HepG2 (cell line): ENCODE results near the gene TMEM97. TPM values are rescaled to one million over a fixed set of nuclear protein-coding genes. Genes with fewer than 3 reads are reported as not detected.
A peak's percentile ranks its signal among the peaks of the same experiment; 100 is the strongest.

ENCODE experiments used
- CERS6 ChIP-seq: sonication (generic); formaldehyde crosslinking; IDR thresholded peaks from 2 replicates; pipeline ENCODE4 v1.5.0; 2020; ENCODE audit warnings: missing genetic modification reagents
- CHD4 ChIP-seq: fragments of 200-600 bp; sonication (generic); IDR thresholded peaks from 2 replicates; pipeline ENCODE4 v1.7.0; 2017; ENCODE audit warnings: mild to moderate bottlenecking, low read length, borderline replicate concordance
- ELF4 ChIP-seq: sonication (generic); formaldehyde crosslinking; IDR thresholded peaks from 2 replicates; pipeline ENCODE4 v1.5.0; 2020; ENCODE audit warnings: missing genetic modification reagents, mild to moderate bottlenecking, moderate library complexity, borderline replicate concordance
- HDAC6 ChIP-seq: fragments of 200-600 bp; sonication (generic); IDR thresholded peaks from 2 replicates; pipeline ENCODE4 v1.7.0; 2017; ENCODE audit warnings: mild to moderate bottlenecking, antibody characterized with exemption, low read length, low read depth
- MTF2 ChIP-seq: sonication (generic); formaldehyde crosslinking; IDR thresholded peaks from 2 replicates; pipeline ENCODE4 v1.5.0; 2020; ENCODE audit warnings: missing genetic modification reagents, borderline replicate concordance
- NFE2L1 ChIP-seq: sonication (generic); formaldehyde crosslinking; IDR thresholded peaks from 2 replicates; pipeline ENCODE4 v1.4.0; 2020; ENCODE audit warnings: missing genetic modification reagents, mild to moderate bottlenecking, borderline replicate concordance
- RFX1 ChIP-seq: fragments of 450-650 bp; IDR thresholded peaks from 2 replicates; pipeline ENCODE4 v1.6.1; 2017
- RXRA ChIP-seq: sonication (generic); formaldehyde crosslinking; IDR thresholded peaks from 2 replicates; pipeline ENCODE4 v1.5.1; 2020; ENCODE audit warnings: missing genetic modification reagents
- SIN3A ChIP-seq: IDR thresholded peaks from 2 replicates; pipeline ENCODE4 v1.6.1; 2011; ENCODE audit warnings: low read depth, mild to moderate bottlenecking, control low read depth, low read length, borderline replicate concordance
- SKI ChIP-seq: fragments of 450-650 bp; IDR thresholded peaks from one replicate; pipeline ENCODE4 v1.6.1; 2018; ENCODE audit warnings: mild to moderate bottlenecking; ENCODE audit not compliant: partially characterized antibody
- SMAD9 ChIP-seq: sonication (generic); formaldehyde crosslinking; IDR thresholded peaks from 2 replicates; pipeline ENCODE4 v1.5.1; 2020; ENCODE audit warnings: mild to moderate bottlenecking, missing genetic modification reagents
- SP5 ChIP-seq: IDR thresholded peaks from 2 replicates; pipeline ENCODE4 v1.6.1; 2016; ENCODE audit warnings: low read depth, borderline replicate concordance
- TBP ChIP-seq: sonication (generic); formaldehyde crosslinking; IDR thresholded peaks from 2 replicates; pipeline ENCODE4 v1.5.0; 2020; ENCODE audit warnings: missing genetic modification reagents
- TFDP2 ChIP-seq: sonication (generic); formaldehyde crosslinking; IDR thresholded peaks from 2 replicates; pipeline ENCODE4 v1.4.0; 2020; ENCODE audit warnings: missing genetic modification reagents
- ZNF138 ChIP-seq: sonication (generic); formaldehyde crosslinking; IDR thresholded peaks from 2 replicates; pipeline ENCODE4 v1.5.0; 2020; ENCODE audit warnings: mild to moderate bottlenecking, low read depth, missing genetic modification reagents
- ZNF318 ChIP-seq: sonication (generic); formaldehyde crosslinking; IDR thresholded peaks from 2 replicates; pipeline ENCODE4 v1.4.0; 2020; ENCODE audit warnings: mild to moderate bottlenecking, missing genetic modification reagents
- ZNF34 ChIP-seq: sonication (generic); formaldehyde crosslinking; IDR thresholded peaks from 2 replicates; pipeline ENCODE4 v1.4.0; 2020; ENCODE audit warnings: mild to moderate bottlenecking, missing genetic modification reagents, borderline replicate concordance
- ZNF350 ChIP-seq: sonication (generic); formaldehyde crosslinking; IDR thresholded peaks from 2 replicates; pipeline ENCODE4 v1.4.0; 2020; ENCODE audit warnings: mild to moderate bottlenecking, low read depth, missing genetic modification reagents, borderline replicate concordance
- ZNF557 ChIP-seq: sonication (generic); formaldehyde crosslinking; IDR thresholded peaks from 2 replicates; pipeline ENCODE4 v1.4.0; 2020; ENCODE audit warnings: missing genetic modification reagents
- ZNF607 ChIP-seq: sonication (generic); formaldehyde crosslinking; IDR thresholded peaks from 2 replicates; pipeline ENCODE4 v1.5.1; 2020; ENCODE audit warnings: missing genetic modification reagents, mild to moderate bottlenecking, borderline replicate concordance
- polyA plus RNA-seq, 8 experiments: library from polyadenylated mRNA; depleted of rRNA in 3 of 8; stranded (reverse) in 7 of 8; unstranded in 1 of 8; fragments of >200 nt; fragmentation: Illumina TruSeq in 4 of 8; extraction: Trizol in 4 of 8; gene quantifications; 2 replicates each; pipeline versions ENCODE4 v1.2.1 to v1.2.3, GENCODE V29; 2011 to 2016; ENCODE audit warnings: low read depth in 4 of 8, missing spikeins in 1 of 8, mixed read lengths in 1 of 8; ENCODE audit not compliant: insufficient read depth in 1 of 8
- total RNA-seq, 5 experiments: library from RNA; depleted of rRNA; stranded (reverse); fragments of >200 nt; fragmentation: Illumina TruSeq; extraction: Trizol; gene quantifications; 2 replicates each; pipeline ENCODE4 v1.2.3, GENCODE V29; 2016; ENCODE audit warnings: low read depth in 1 of 5

Gene TMEM97
- total and polyA plus RNA-seq, 2 of the 13 experiments (the other 11 are each of a cell fraction or from before 2014, with no cell fraction given): 69.6 to 137 TPM

GRCh38 chr17:28370035-28370743 lies 51.2 kb downstream of the TMEM97 start, which contains the start of gene VTN (continued):
- peak; percentile 85; the same call in 1 of the 2 replicates for TF ChIP-seq ZNF318 (CRISPR knock-in tag)
- TF ChIP-seq HDAC6: no peak
- TF ChIP-seq CHD4: no peak
- no peak for TF ChIP-seq SMAD9 (CRISPR knock-in tag)
- TF ChIP-seq SKI: peak; percentile 95
- TF ChIP-seq ZNF350: peak; percentile 91; the same call in 1 of the 2 replicates
- peak; percentile 97 for TF ChIP-seq RXRA (CRISPR knock-in tag)
- TF ChIP-seq ZNF34: no peak
- TF ChIP-seq MTF2 (CRISPR knock-in tag): no peak
- TF ChIP-seq CERS6 (CRISPR knock-in tag): no peak
- TF ChIP-seq NFE2L1: no peak
- TF ChIP-seq ZNF607 (CRISPR knock-in tag): no peak; the same call in 1 of the 2 replicates
- no peak for TF ChIP-seq ZNF557 (CRISPR knock-in tag)
- no peak for TF ChIP-seq RFX1
- TF ChIP-seq TBP: no peak
- peak; percentile 83; the same call in 1 of the 2 replicates for TF ChIP-seq SIN3A
- 0 out of 2 replicates have a peak, but pooled peaks have one; percentile 37 for TF ChIP-seq ELF4 (CRISPR knock-in tag)
- TF ChIP-seq TFDP2 (CRISPR knock-in tag): peak; percentile 29; the same call in 1 of the 2 replicates
- TF ChIP-seq SP5 (CRISPR knock-in tag): peak; percentile 94
- TF ChIP-seq ZNF138 (CRISPR knock-in tag): no peak
